Medulla oblongata (tissue), 1 donor: Measurements from ENCODE around the gene NRIP1.

ENCODE experiments used
- DNase-seq: peaks from one replicate; pipeline ENCODE4 v3.0.0-alpha.2; 2015; ENCODE audit errors: extremely low spot score

The NRIP1 gene

GRCh38 chr21:15064576-15065391, at the start of gene NRIP1:
Gene NRIP1 (minus strand): TSS chr21:15065000. CDS start chr21:14968192, 96,808 bp downstream.
- peak; percentile 95 for DNase-seq

- DNase-seq = no peak
Measured at GRCh38 chr21:15112858-15113257, 48.1 kb upstream of the NRIP1 start.

GRCh38 chr21:15108801-15109200, 44.0 kb upstream of the NRIP1 start:
- no peak for DNase-seq

GRCh38 chr21:15104470-15104869, 39.7 kb upstream of the NRIP1 start:
- DNase-seq = no peak

- DNase-seq = peak; percentile 21
Measured at GRCh38 chr21:15098908-15099307, 34.1 kb upstream of the NRIP1 start.

GRCh38 chr21:15098181-15098580, 33.4 kb upstream of the NRIP1 start:
- DNase-seq = no peak

GRCh38 chr21:15097580-15097979, 32.8 kb upstream of the NRIP1 start:
- no peak for DNase-seq

- DNase-seq = no peak
Measured at GRCh38 chr21:15096146-15096545, 31.3 kb upstream of the NRIP1 start.

GRCh38 chr21:15095326-15095725, 30.5 kb upstream of the NRIP1 start:
- DNase-seq = peak; percentile 14

- DNase-seq = no peak
Measured at GRCh38 chr21:15094706-15095105, 29.9 kb upstream of the NRIP1 start.

GRCh38 chr21:15093216-15093615, 28.4 kb upstream of the NRIP1 start:
- DNase-seq = no peak

- no peak for DNase-seq
Measured at GRCh38 chr21:15092745-15093144, 27.9 kb upstream of the NRIP1 start.

- no peak for DNase-seq
Measured at GRCh38 chr21:15090390-15090789, 25.6 kb upstream of the NRIP1 start.

GRCh38 chr21:15088488-15088887, 23.7 kb upstream of the NRIP1 start:
- no peak for DNase-seq

- peak; percentile 13 for DNase-seq
Measured at GRCh38 chr21:15084668-15085067, 19.9 kb upstream of the NRIP1 start.

GRCh38 chr21:15080526-15080925, 15.7 kb upstream of the NRIP1 start:
- no peak for DNase-seq

- DNase-seq = no peak
Measured at GRCh38 chr21:15079269-15079668, 14.5 kb upstream of the NRIP1 start.

GRCh38 chr21:15078180-15078579, 13.4 kb upstream of the NRIP1 start:
- DNase-seq = no peak

GRCh38 chr21:15077529-15078145, 12.8 kb upstream of the NRIP1 start:
- no peak for DNase-seq

GRCh38 chr21:15076730-15077129, 11.9 kb upstream of the NRIP1 start:
- DNase-seq = no peak

- no peak for DNase-seq
Measured at GRCh38 chr21:15071009-15071408, 6.2 kb upstream of the NRIP1 start.

- peak; percentile 65 for DNase-seq
Measured at GRCh38 chr21:15066123-15066575, 1.3 kb upstream of the NRIP1 start.
